GM23338 (cell line): ENCODE measurements around the gene EIF3K. TPM values are rescaled to one million over a fixed set of nuclear protein-coding genes. Genes with fewer than 3 reads are reported as not detected.

Source experiments
- ATAC-seq: fragments of 200-7000 bp; cut with Tn5 transposase; 3 replicates; pipeline ENCODE4 v1.9.1; 2020
- DNase-seq: peaks from one replicate; pipeline ENCODE4 v3.0.0-alpha.2; 2015; ENCODE audit warnings: low spot score
- H2AFZ ChIP-seq: fragments of 200-600 bp; sonication (generic); 2 replicates; pipeline ENCODE4 v1.8.0; 2016; ENCODE audit warnings: antibody characterized with exemption, mild to moderate bottlenecking, moderate library complexity
- H3F3A ChIP-seq: fragments of 200-600 bp; sonication (generic); replicated peaks from 2 replicates; pipeline ENCODE4 v1.8.0; 2017; ENCODE audit warnings: antibody characterized with exemption, mixed run types, low read depth
- H3K27ac ChIP-seq: fragments of 200-600 bp; sonication (generic); 2 replicates; pipeline ENCODE4 v1.6.1; 2016; ENCODE audit warnings: low read depth
- H3K27me3 ChIP-seq: fragments of 200-600 bp; sonication (generic); 2 replicates; pipeline ENCODE4 v1.8.0; 2016; ENCODE audit warnings: mild to moderate bottlenecking, mixed run types, moderate library complexity; ENCODE audit not compliant: insufficient read depth
- H3K36me3 ChIP-seq: fragments of 200-600 bp; sonication (generic); 2 replicates; pipeline ENCODE4 v1.8.0; 2016; ENCODE audit warnings: mild to moderate bottlenecking; ENCODE audit not compliant: insufficient read depth
- H3K4me1 ChIP-seq: fragments of 200-600 bp; sonication (generic); 2 replicates; pipeline ENCODE4 v1.8.0; 2016; ENCODE audit warnings: mild to moderate bottlenecking, moderate library complexity; ENCODE audit not compliant: insufficient read depth
- H3K4me2 ChIP-seq: fragments of 200-600 bp; sonication (generic); 2 replicates; pipeline ENCODE4 v1.7.1; 2017; ENCODE audit warnings: mixed run types
- H3K4me3 ChIP-seq: fragments of 200-600 bp; sonication (generic); 2 replicates; pipeline ENCODE4 v1.6.1; 2016; ENCODE audit warnings: mixed run types
- H3K79me2 ChIP-seq: fragments of 200-600 bp; sonication (generic); replicated peaks from 2 replicates; pipeline ENCODE4 v1.8.0; 2017; ENCODE audit warnings: mild to moderate bottlenecking; ENCODE audit not compliant: insufficient read depth
- H3K9me2 ChIP-seq: fragments of 200-600 bp; sonication (generic); 2 replicates; pipeline ENCODE4 v1.8.0; 2017; ENCODE audit not compliant: insufficient read depth
- H4K20me1 ChIP-seq: fragments of 200-600 bp; sonication (generic); replicated peaks from 2 replicates; pipeline ENCODE4 v1.8.0; 2017; ENCODE audit warnings: mild to moderate bottlenecking; ENCODE audit not compliant: insufficient read depth
- H3K27ac Mint-ChIP-seq: 2 replicates; pipeline ENCODE4 v1.8.0; 2020; ENCODE audit warnings: inconsistent platforms, mild to moderate bottlenecking, moderate library complexity, mixed read lengths
- H3K27me3 Mint-ChIP-seq: 3 replicates; pipeline ENCODE4 v1.8.0; 2022; ENCODE audit warnings: low read depth, mild to moderate bottlenecking, moderate library complexity, mixed read lengths, inconsistent platforms; ENCODE audit not compliant: insufficient read depth, poor library complexity
- H3K36me3 Mint-ChIP-seq: 3 replicates; pipeline ENCODE4 v1.8.0; 2021; ENCODE audit warnings: low read depth, mild to moderate bottlenecking, inconsistent platforms, moderate library complexity, mixed read lengths
- H3K4me1 Mint-ChIP-seq: 3 replicates; pipeline ENCODE4 v1.8.0; 2020; ENCODE audit warnings: mild to moderate bottlenecking, inconsistent platforms, mixed read lengths
- H3K4me3 Mint-ChIP-seq: 3 replicates; pipeline ENCODE4 v1.8.0; 2021; ENCODE audit warnings: moderate library complexity, mild to moderate bottlenecking, inconsistent platforms, mixed read lengths
- H3K9me3 Mint-ChIP-seq: 3 replicates; pipeline ENCODE4 v1.8.0; 2020; ENCODE audit warnings: moderate library complexity, mild to moderate bottlenecking, inconsistent platforms, mixed read lengths
- ETS1 ChIP-seq: IDR thresholded peaks from 2 replicates; pipeline ENCODE4 v1.6.1; 2016; ENCODE audit warnings: antibody characterized with exemption
- EZH2 ChIP-seq: fragments of 200-600 bp; sonication (generic); IDR thresholded peaks from one replicate; pipeline ENCODE4 v1.8.0; 2017; ENCODE audit warnings: antibody characterized with exemption, mild to moderate bottlenecking, low read depth; ENCODE audit not compliant: unreplicated experiment
- NANOG ChIP-seq: IDR thresholded peaks from 2 replicates; pipeline ENCODE4 v1.6.1; 2016; ENCODE audit warnings: antibody characterized with exemption, borderline replicate concordance
- POLR2AphosphoS5 ChIP-seq: IDR thresholded peaks from 2 replicates; pipeline ENCODE4 v1.6.1; 2016; ENCODE audit warnings: antibody characterized with exemption, low read depth
- STAT1 ChIP-seq: IDR thresholded peaks from one replicate; pipeline ENCODE4 v1.6.1; 2016; ENCODE audit warnings: antibody characterized with exemption; ENCODE audit not compliant: unreplicated experiment
- ZNF114 ChIP-seq: fragments of 250-450 bp; sonication (Bioruptor Pico); IDR thresholded peaks from 2 replicates; pipeline ENCODE4 v1.5.0; 2020; ENCODE audit warnings: mild to moderate bottlenecking, moderate library complexity
- ZNF331 ChIP-seq: fragments of 250-450 bp; sonication (Bioruptor Pico); IDR thresholded peaks from 2 replicates; pipeline ENCODE4 v1.5.0; 2020; ENCODE audit warnings: low read depth, mild to moderate bottlenecking, moderate library complexity
- ZNF462 ChIP-seq: fragments of 250-450 bp; sonication (Bioruptor Pico); IDR thresholded peaks from 2 replicates; pipeline ENCODE4 v1.5.0; 2020; ENCODE audit warnings: mild to moderate bottlenecking, moderate library complexity
- polyA plus RNA-seq: library from polyadenylated mRNA; unstranded; fragments of >200 nt; fragmentation: Nextera tagmentation; extraction: Ambion mirVana; gene quantifications from 2 replicates; pipeline ENCODE4 v1.2.1, GENCODE V29; 2016
- total RNA-seq: library from RNA; depleted of rRNA; stranded (reverse); fragments of >200 nt; shearing (Covaris generic); gene quantifications from 2 replicates; pipeline ENCODE4 v1.2.3, GENCODE V29; 2014

Gene EIF3K
- total and polyA plus RNA-seq, 2 experiments from 2014 or later = 226 to 509 TPM

GRCh38 chr19:38619361-38620174, 580 bp downstream of the EIF3K start:
- TF ChIP-seq STAT1 = no peak
- H3K4me3 Mint-ChIP-seq = peak overlapping the region; percentile 99
- no peaks in the 10 kb centered on the region for H3K9me3 Mint-ChIP-seq
- no peak for DNase-seq
- H3F3A ChIP-seq = peaks cover 23% of the 10 kb centered on the region
- H3K36me3 Mint-ChIP-seq = peaks cover 55% of the 10 kb centered on the region
- peak; percentile 17 for ATAC-seq
- no peaks in the 10 kb centered on the region for H3K9me2 ChIP-seq
- H3K27me3 ChIP-seq = no peaks in the 10 kb centered on the region
- peak overlapping the region; percentile 50; the same call in 1 of the 2 replicates for H3K27ac ChIP-seq
- peak overlapping the region; percentile 76; the same call in 1 of the 2 replicates for H2AFZ ChIP-seq
- peak overlapping the region; percentile 100 for H3K4me2 ChIP-seq
- peaks cover 23% of the 10 kb centered on the region for H3K4me1 Mint-ChIP-seq
- peaks cover 18% of the 10 kb centered on the region for H3K27me3 Mint-ChIP-seq
- peaks cover 9% of the 10 kb centered on the region for H3K4me1 ChIP-seq
- H4K20me1 ChIP-seq = peaks cover 20% of the 10 kb centered on the region
- peak overlapping the region; percentile 97 for H3K27ac Mint-ChIP-seq
- H3K4me3 ChIP-seq = peak overlapping the region; percentile 87
- peaks cover 37% of the 10 kb centered on the region for H3K36me3 ChIP-seq
- peaks cover 15% of the 10 kb centered on the region for H3K79me2 ChIP-seq

DNA sequence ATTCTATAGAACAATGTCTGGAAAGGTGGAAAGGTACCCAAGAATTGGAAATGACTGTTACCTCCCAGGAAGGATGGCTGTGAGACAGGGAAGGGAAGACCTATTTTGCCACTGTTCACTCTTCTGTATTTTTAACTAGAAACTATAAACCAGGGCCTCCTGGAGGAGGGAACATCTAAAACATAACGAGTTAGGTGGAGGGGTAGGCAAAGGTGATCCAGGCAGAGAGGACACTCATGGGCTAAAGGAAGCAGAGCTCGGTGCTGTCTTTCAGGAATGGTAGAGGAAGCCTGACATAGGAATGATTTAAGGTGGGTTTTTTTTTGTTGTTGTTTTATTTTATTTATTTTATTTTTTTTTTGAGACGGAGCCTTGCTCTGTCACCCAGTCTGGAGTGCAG, 5.8 kb downstream of the EIF3K start:
- Histone ChIP-seq H3K9me2 (no peaks in the 10 kb centered on the region), H3K4me2 (no peak overlapping the region), H4K20me1 (peaks cover 20% of the 10 kb centered on the region), H3K79me2 (peaks cover 8% of the 10 kb centered on the region), H3K36me3 (peaks cover 57% of the 10 kb centered on the region), H3F3A (peaks cover 8% of the 10 kb centered on the region), H2AFZ (no peak overlapping the region), H3K4me1 (no peaks in the 10 kb centered on the region), H3K27ac (no peak overlapping the region), H3K4me3 (no peak overlapping the region), H3K27me3 (no peaks in the 10 kb centered on the region)
- H3K9me3 Mint-ChIP-seq = no peaks in the 10 kb centered on the region
- DNase-seq (no peak), ATAC-seq (no peak)
- peaks cover 7% of the 10 kb centered on the region; the same call in 2 of the 3 replicates for H3K4me1 Mint-ChIP-seq
- peaks cover 96% of the 10 kb centered on the region for H3K36me3 Mint-ChIP-seq
- H3K27me3 Mint-ChIP-seq = peaks cover 7% of the 10 kb centered on the region
- H3K27ac Mint-ChIP-seq = no peak overlapping the region
- H3K4me3 Mint-ChIP-seq = no peak overlapping the region
- TF ChIP-seq STAT1 (no peak), ZNF114 (CRISPR knock-in tag) (no peak)

DNA sequence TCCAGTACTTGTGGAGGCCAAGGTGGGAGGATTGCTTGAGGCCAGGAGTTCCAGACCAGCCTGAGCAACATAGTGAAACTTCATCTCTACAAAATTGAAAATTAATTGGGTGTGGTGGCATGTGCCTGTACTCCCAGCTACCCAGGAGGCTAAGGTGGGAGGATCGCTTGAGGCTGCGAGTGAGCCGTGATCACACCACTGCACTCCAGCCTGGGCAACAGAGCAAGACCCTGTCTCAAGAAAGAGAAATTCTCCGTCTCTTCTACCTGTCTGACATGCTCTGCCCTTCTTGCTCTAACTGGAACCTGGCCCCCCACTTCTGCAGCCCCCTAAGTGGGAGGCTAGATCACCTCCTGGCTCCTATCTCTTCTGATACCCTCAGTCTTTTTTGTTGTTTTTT, 7.4 kb downstream of the EIF3K start:
- Histone ChIP-seq H3K36me3 (peaks cover 50% of the 10 kb centered on the region), H3K27me3 (no peaks in the 10 kb centered on the region), H3K9me2 (no peaks in the 10 kb centered on the region), H2AFZ (no peak overlapping the region), H3F3A (peaks cover 2% of the 10 kb centered on the region; the same call in 1 of the 2 replicates), H3K27ac (no peak overlapping the region), H4K20me1 (peaks cover 19% of the 10 kb centered on the region), H3K79me2 (0 out of 2 replicates have a peak, but pooled peaks cover 2% of the 10 kb centered on the region), H3K4me2 (no peak overlapping the region), H3K4me1 (no peaks in the 10 kb centered on the region; the same call in 1 of the 2 replicates), H3K4me3 (no peak overlapping the region)
- Mint-ChIP-seq H3K9me3 (no peaks in the 10 kb centered on the region), H3K36me3 (peaks cover 96% of the 10 kb centered on the region), H3K4me3 (no peak overlapping the region; the same call in 2 of the 3 replicates), H3K27ac (no peak overlapping the region), H3K4me1 (peaks cover 10% of the 10 kb centered on the region; the same call in 1 of the 3 replicates), H3K27me3 (peaks cover 6% of the 10 kb centered on the region)
- no peak for ATAC-seq
- DNase-seq = no peak
- no peak for TF ChIP-seq ETS1
- no peak for TF ChIP-seq ZNF331
- no peak for TF ChIP-seq POLR2AphosphoS5
- no peak for TF ChIP-seq EZH2
- no peak for TF ChIP-seq ZNF462 (CRISPR knock-in tag)
- TF ChIP-seq NANOG = no peak
